Parathyroid adenoma (tissue), 2 donors: ENCODE data around the gene PLEKHD1.

Experiments
- H2AFZ ChIP-seq: fragments of 300-600 bp; sonication (generic); one replicate; pipeline ENCODE4 v1.7.0; 2017; ENCODE audit warnings: antibody characterized with exemption, mild to moderate bottlenecking
- H3K27ac ChIP-seq: fragments of 300-600 bp; sonication (generic); one replicate; pipeline ENCODE4 v1.7.0; 2017
- H3K27me3 ChIP-seq: fragments of 300-600 bp; sonication (generic); one replicate; pipeline ENCODE4 v1.7.0; 2017; ENCODE audit warnings: low read length; ENCODE audit not compliant: control insufficient read depth, insufficient read depth
- H3K36me3 ChIP-seq: fragments of 300-600 bp; sonication (generic); one replicate; pipeline ENCODE4 v1.7.0; 2017; ENCODE audit warnings: low read length; ENCODE audit not compliant: control insufficient read depth, insufficient read depth
- H3K4me1 ChIP-seq: fragments of 300-600 bp; sonication (generic); one replicate; pipeline ENCODE4 v1.7.0; 2017; ENCODE audit warnings: control low read depth
- H3K4me2 ChIP-seq: fragments of 300-600 bp; sonication (generic); one replicate; pipeline ENCODE4 v1.7.0; 2017; ENCODE audit warnings: low read length
- H3K4me3 ChIP-seq: fragments of 300-600 bp; sonication (generic); one replicate; pipeline ENCODE4 v1.7.0; 2017; ENCODE audit warnings: low read depth, low read length
- H3K79me2 ChIP-seq: fragments of 300-600 bp; sonication (generic); one replicate; pipeline ENCODE4 v1.7.0; 2017; ENCODE audit warnings: control low read depth
- H3K9ac ChIP-seq: fragments of 300-600 bp; sonication (generic); one replicate; pipeline ENCODE4 v1.7.0; 2017; ENCODE audit warnings: mild to moderate bottlenecking
- H3K9me3 ChIP-seq: fragments of 300-600 bp; sonication (generic); one replicate; pipeline ENCODE4 v1.7.0; 2017; ENCODE audit warnings: low read length; ENCODE audit not compliant: control insufficient read depth
- TF ChIP-seq, protein P1 (sequence below): fragments of 300-600 bp; sonication (generic); IDR thresholded peaks from one replicate; pipeline ENCODE4 v1.7.0; 2017; ENCODE audit warnings: antibody characterized with exemption, mild to moderate bottlenecking
- donor health status: primary hyperparathyroidism.

Gene PLEKHD1

GRCh38 chr14:69539631-69540410 lies 55.3 kb downstream of the PLEKHD1 start:
- Histone ChIP-seq H3K4me2 (no peak overlapping the region), H3K36me3 (no peaks in the 10 kb centered on the region), H3K79me2 (no peaks in the 10 kb centered on the region), H3K4me1 (no peaks in the 10 kb centered on the region), H3K4me3 (no peak overlapping the region), H3K27me3 (no peaks in the 10 kb centered on the region), H3K9me3 (no peaks in the 10 kb centered on the region), H3K27ac (no peak overlapping the region), H2AFZ (no peak overlapping the region), H3K9ac (no peak overlapping the region)
- TF ChIP-seq, protein P1, sequence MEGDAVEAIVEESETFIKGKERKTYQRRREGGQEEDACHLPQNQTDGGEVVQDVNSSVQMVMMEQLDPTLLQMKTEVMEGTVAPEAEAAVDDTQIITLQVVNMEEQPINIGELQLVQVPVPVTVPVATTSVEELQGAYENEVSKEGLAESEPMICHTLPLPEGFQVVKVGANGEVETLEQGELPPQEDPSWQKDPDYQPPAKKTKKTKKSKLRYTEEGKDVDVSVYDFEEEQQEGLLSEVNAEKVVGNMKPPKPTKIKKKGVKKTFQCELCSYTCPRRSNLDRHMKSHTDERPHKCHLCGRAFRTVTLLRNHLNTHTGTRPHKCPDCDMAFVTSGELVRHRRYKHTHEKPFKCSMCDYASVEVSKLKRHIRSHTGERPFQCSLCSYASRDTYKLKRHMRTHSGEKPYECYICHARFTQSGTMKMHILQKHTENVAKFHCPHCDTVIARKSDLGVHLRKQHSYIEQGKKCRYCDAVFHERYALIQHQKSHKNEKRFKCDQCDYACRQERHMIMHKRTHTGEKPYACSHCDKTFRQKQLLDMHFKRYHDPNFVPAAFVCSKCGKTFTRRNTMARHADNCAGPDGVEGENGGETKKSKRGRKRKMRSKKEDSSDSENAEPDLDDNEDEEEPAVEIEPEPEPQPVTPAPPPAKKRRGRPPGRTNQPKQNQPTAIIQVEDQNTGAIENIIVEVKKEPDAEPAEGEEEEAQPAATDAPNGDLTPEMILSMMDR = no peak

DNA sequence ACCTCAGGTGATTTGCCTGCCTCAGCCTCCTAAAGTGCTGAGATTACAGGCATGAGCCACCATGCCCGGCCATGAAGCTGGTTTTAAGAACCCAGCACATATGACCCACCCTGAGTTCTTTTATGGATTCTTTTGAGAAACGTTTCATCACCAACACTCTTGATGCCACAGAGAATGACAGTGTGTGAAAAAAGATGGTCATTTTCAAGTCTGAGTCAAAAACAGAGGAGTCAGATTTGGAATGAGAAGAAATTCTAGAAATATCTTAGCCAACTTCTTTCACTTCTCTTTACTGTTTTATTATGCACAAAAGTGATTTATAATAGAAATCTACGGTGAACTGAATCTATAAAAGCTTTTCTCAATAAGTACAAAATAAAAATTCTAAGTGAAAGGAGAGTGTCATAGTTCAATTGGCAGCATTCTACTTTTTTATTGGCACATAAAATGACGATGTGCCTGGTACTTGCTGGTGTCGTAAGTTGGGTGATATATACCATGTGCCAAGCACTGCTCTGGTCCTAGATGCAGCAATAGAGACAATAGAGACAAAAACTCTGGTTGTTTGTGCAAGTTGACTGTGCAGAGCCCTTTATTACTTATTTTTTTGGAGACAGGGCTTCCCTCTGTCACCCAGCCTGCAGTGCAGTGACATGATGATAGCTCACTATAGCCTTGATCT lies 56.3 kb downstream of the PLEKHD1 start:
- H3K4me3 ChIP-seq = no peak overlapping the region
- H3K9me3 ChIP-seq = no peaks in the 10 kb centered on the region
- H3K4me2 ChIP-seq = no peak overlapping the region
- H3K36me3 ChIP-seq = no peaks in the 10 kb centered on the region
- no peaks in the 10 kb centered on the region for H3K27me3 ChIP-seq
- TF ChIP-seq, protein P1 = no peak
- H2AFZ ChIP-seq = no peak overlapping the region
- H3K79me2 ChIP-seq = no peaks in the 10 kb centered on the region
- no peaks in the 10 kb centered on the region for H3K4me1 ChIP-seq
- no peak overlapping the region for H3K27ac ChIP-seq
- H3K9ac ChIP-seq = no peak overlapping the region

DNA sequence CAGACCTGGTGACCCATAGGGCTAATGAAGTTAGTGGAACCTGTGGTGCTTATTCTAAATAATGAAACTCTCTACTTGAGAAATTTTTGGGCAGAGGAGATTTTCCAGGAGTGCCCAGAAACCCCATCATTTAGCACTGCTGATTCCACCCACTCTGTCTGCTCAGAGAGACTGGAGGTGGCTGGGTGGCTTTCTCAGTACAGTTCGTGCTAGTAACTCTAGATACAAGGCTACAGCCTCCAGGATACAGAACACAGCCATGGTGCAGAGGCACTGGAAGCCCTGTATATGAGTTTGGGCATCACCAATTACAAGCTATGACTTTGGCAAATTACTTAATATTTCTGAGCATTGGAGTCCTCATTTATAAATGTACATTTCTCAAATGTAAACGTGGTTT lies 57.8 kb downstream of the PLEKHD1 start:
- no peak overlapping the region for H3K27ac ChIP-seq

DNA sequence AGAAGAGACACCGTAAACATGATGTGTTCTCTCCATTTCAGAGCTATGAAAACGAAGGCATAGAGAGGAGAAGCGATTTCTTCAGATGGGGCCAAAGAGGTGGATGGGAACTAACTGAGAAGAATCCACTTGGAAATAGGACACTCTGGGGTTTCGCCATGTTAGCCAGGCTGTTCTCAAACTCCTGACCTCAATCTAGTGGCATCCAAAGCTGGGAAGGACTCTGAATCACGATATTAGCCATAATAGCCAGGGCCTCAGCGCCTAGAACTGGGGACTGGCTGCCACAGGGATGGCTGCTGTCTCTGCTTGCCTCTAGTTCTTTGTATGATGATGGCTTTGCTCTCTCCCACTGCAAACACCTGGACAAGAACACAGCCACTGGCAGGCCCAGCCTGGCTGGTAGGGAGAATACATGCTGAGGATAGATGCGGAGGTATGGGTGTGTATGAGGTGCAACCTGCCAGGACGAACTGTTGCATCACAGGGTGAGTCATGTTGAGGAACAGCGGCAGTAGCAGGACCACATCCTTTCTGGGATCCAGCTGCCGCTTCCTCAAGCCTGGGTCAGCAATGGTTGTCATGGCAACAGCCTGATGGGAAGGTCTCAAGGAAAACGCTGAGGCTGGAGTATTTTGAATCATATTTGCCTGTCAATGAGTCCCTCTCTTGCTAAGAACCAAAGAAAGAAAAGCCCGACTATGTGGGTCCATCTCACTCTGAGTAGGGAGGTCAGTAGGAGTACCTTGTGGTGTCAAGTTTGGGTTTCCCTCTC lies 59.0 kb downstream of the PLEKHD1 start:
- Histone ChIP-seq H2AFZ (no peak overlapping the region), H3K4me1 (no peaks in the 10 kb centered on the region), H3K27me3 (no peaks in the 10 kb centered on the region), H3K79me2 (no peaks in the 10 kb centered on the region), H3K27ac (no peak overlapping the region), H3K9me3 (no peaks in the 10 kb centered on the region), H3K9ac (no peak overlapping the region), H3K36me3 (no peaks in the 10 kb centered on the region), H3K4me3 (no peak overlapping the region), H3K4me2 (no peak overlapping the region)
- TF ChIP-seq, protein P1 = no peak

More for the DNA sequence above, 57.8 kb downstream of the PLEKHD1 start:
- Histone ChIP-seq H3K4me3 (no peak overlapping the region), H3K9ac (no peak overlapping the region), H3K79me2 (no peaks in the 10 kb centered on the region), H2AFZ (no peak overlapping the region), H3K4me1 (no peaks in the 10 kb centered on the region), H3K27me3 (no peaks in the 10 kb centered on the region), H3K4me2 (no peak overlapping the region), H3K9me3 (no peaks in the 10 kb centered on the region), H3K36me3 (no peaks in the 10 kb centered on the region)
- TF ChIP-seq, protein P1 = no peak
